ENCODE measurements around the gene CPB2.

Gene CPB2

DNA sequence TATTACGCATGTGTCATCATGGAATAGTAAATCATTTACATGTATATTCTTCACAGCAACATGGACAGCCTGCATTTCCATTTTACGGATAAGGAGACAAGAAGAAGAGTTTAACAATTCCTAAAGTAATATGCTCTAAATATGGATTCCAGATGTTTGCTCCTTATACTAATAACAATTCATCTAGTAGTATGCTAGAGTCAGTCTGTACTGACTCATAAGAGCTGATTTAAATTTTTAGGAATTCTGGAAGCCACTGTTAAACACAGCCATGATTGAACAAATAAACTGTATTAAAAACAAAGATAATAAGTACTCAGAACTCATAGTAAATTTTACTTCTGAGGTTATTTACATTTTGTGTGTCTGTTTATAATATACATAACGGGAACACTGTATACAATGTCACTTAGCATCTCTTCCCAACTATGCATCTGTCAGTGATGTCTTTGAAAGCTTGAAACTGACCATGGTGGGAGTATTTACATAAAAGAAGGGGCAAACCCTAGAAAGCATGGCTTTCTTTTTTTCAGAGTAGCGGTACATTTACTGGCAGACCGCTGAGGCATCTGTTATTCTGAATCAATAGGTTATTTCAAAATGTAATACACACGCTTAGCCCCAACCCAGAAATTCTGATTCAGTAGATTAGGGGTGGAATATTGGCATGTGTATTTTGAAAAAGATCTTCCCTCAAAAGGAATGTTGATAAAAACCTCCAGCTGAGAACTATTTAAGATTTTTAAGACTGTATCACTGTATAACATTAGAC, 65.2 kb downstream of the CPB2 start:
- Histone ChIP-seq H3K79me2 (ENCODE audit: control insufficient read depth, low read length) (peaks cover 12% of the 10 kb centered on the region), H3K9me2 (replicated peaks; ENCODE audit: control insufficient read depth, low read length) (no peaks in the 10 kb centered on the region), H3K4me1 (ENCODE audit: control insufficient read depth, low read length) (0 out of 2 replicates have a peak, but pooled peaks cover 2% of the 10 kb centered on the region), H3K4me2 (ENCODE audit: low read length) (no peak overlapping the region), H3K4me3 (ENCODE audit: low read length) (no peak overlapping the region), H3K9me3 (ENCODE audit: control insufficient read depth, insufficient read depth, low read length) (no peaks in the 10 kb centered on the region), H3K27me3 (ENCODE audit: control insufficient read depth, low read length) (no peaks in the 10 kb centered on the region), H4K20me1 (ENCODE audit: control insufficient read depth, insufficient read depth, low read depth, low read length) (peaks cover 3% of the 10 kb centered on the region; the same call in 1 of the 2 replicates), H3K36me3 (ENCODE audit: control insufficient read depth, low read length) (peaks cover 50% of the 10 kb centered on the region), H3K27ac (ENCODE audit: low read depth, low read length) (no peak overlapping the region), H3F3A (ENCODE audit: control insufficient read depth, insufficient read depth) (no peaks in the 10 kb centered on the region)
- TF ChIP-seq EZH2phosphoT487 (IDR thresholded peaks at IDR 0.05; ENCODE audit: borderline replicate concordance, low read length) (no peak), CTCF (IDR thresholded peaks at IDR 0.05; ENCODE audit: low read depth, low read length, poor library complexity, severe bottlenecking) (no peak)

GRCh38 chr13:46038296-46038695, 66.5 kb downstream of the CPB2 start:
- no peaks in the 10 kb centered on the region for H3K9me2 ChIP-seq (replicated peaks; ENCODE audit: control insufficient read depth, low read length)
- no peaks in the 10 kb centered on the region for H3K4me1 ChIP-seq (ENCODE audit: control insufficient read depth, low read length)
- no peaks in the 10 kb centered on the region for H3K27me3 ChIP-seq (ENCODE audit: control insufficient read depth, low read length)
- no peaks in the 10 kb centered on the region for H3F3A ChIP-seq (ENCODE audit: control insufficient read depth, insufficient read depth)
- no peak overlapping the region for H3K4me2 ChIP-seq (ENCODE audit: low read length)
- H3K4me3 ChIP-seq (ENCODE audit: low read length), result no peak overlapping the region
- TF ChIP-seq CTCF (IDR thresholded peaks at IDR 0.05; ENCODE audit: low read depth, low read length, poor library complexity, severe bottlenecking), result no peak
- TF ChIP-seq EZH2phosphoT487 (IDR thresholded peaks at IDR 0.05; ENCODE audit: borderline replicate concordance, low read length), result no peak
- H3K27ac ChIP-seq (ENCODE audit: low read depth, low read length), result no peak overlapping the region
- peaks cover 3% of the 10 kb centered on the region; the same call in 1 of the 2 replicates for H4K20me1 ChIP-seq (ENCODE audit: control insufficient read depth, insufficient read depth, low read depth, low read length)
- H3K79me2 ChIP-seq (ENCODE audit: control insufficient read depth, low read length), result peaks cover 3% of the 10 kb centered on the region; the same call in 1 of the 2 replicates
- peaks cover 2% of the 10 kb centered on the region; the same call in 1 of the 2 replicates for H3K9me3 ChIP-seq (ENCODE audit: control insufficient read depth, insufficient read depth, low read length)
- H3K36me3 ChIP-seq (ENCODE audit: control insufficient read depth, low read length), result peaks cover 61% of the 10 kb centered on the region

DNA sequence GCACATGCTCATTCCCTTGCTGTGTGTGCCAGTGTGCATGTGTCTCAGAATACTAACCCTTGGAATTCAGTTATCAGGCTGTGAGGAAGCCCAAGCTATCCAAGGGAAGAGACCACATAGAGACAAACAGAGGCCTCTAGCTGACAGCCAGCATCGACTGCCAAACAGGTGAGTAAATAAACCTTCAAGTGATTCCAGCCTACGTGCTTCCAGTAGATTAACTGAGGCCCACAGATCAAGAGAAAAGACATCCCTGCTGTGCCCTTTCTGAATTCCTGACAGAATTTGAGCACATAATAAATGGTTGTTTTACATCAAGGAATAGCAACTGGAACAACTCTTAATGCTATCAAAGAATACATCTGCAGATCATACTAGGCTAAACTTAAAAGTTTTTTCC, 69.8 kb downstream of the CPB2 start:
- no peak overlapping the region for H3K4me2 ChIP-seq (ENCODE audit: low read length)
- H3K79me2 ChIP-seq (ENCODE audit: control insufficient read depth, low read length), result peaks cover 17% of the 10 kb centered on the region; the same call in 1 of the 2 replicates
- TF ChIP-seq EZH2phosphoT487 (IDR thresholded peaks at IDR 0.05; ENCODE audit: borderline replicate concordance, low read length) (no peak), CTCF (IDR thresholded peaks at IDR 0.05; ENCODE audit: low read depth, low read length, poor library complexity, severe bottlenecking) (no peak)
- H3K4me3 ChIP-seq (ENCODE audit: low read length), result no peak overlapping the region
- no peaks in the 10 kb centered on the region for H3K9me2 ChIP-seq (replicated peaks; ENCODE audit: control insufficient read depth, low read length)
- no peaks in the 10 kb centered on the region for H3F3A ChIP-seq (ENCODE audit: control insufficient read depth, insufficient read depth)
- no peak overlapping the region for H3K27ac ChIP-seq (ENCODE audit: low read depth, low read length)
- no peaks in the 10 kb centered on the region for H3K4me1 ChIP-seq (ENCODE audit: control insufficient read depth, low read length)
- H3K36me3 ChIP-seq (ENCODE audit: control insufficient read depth, low read length), result peaks cover 64% of the 10 kb centered on the region
- H4K20me1 ChIP-seq (ENCODE audit: control insufficient read depth, insufficient read depth, low read depth, low read length), result no peaks in the 10 kb centered on the region
- no peaks in the 10 kb centered on the region for H3K27me3 ChIP-seq (ENCODE audit: control insufficient read depth, low read length)
- peaks cover 11% of the 10 kb centered on the region; the same call in 1 of the 2 replicates for H3K9me3 ChIP-seq (ENCODE audit: control insufficient read depth, insufficient read depth, low read length)

All from DOHH2 (cell line).